Measurements from ENCODE around the gene GRID1.

DNA sequence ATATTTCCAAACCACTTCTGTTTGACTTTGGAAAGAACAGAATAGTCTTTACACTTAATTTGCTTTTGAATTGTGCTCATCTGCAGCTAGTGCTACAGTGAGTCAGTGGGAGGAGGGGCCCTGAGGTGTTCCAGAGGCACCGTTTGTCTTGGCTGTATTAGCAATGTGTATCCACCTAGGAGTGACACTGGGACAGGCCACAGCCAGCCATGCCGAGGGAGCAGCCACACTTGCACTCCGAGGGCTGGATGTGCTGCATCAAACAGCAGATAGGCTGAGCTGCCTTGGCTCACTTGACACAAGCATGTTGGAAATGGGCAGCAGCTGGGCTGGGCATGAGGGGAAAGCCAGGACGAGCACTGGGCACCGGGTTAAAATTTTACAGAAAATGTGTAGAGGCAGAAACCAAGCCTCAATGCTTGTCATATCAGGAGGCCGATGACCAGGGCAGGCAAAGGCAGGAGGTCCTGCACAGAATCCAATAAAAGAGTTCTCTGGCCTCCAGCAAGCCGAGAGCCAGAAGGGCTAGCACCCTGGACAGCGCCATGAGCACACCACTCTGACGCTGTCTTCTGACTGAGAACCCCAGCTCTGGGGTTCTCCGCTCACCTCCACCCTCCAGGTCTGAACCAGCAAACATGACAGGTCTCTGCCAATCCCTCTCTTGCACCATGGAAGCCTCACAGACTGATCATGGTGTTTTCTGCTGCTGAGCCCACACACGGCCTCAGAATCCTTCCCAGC, 163.3 kb downstream of the GRID1 start:
- TF ChIP-seq, protein P1, sequence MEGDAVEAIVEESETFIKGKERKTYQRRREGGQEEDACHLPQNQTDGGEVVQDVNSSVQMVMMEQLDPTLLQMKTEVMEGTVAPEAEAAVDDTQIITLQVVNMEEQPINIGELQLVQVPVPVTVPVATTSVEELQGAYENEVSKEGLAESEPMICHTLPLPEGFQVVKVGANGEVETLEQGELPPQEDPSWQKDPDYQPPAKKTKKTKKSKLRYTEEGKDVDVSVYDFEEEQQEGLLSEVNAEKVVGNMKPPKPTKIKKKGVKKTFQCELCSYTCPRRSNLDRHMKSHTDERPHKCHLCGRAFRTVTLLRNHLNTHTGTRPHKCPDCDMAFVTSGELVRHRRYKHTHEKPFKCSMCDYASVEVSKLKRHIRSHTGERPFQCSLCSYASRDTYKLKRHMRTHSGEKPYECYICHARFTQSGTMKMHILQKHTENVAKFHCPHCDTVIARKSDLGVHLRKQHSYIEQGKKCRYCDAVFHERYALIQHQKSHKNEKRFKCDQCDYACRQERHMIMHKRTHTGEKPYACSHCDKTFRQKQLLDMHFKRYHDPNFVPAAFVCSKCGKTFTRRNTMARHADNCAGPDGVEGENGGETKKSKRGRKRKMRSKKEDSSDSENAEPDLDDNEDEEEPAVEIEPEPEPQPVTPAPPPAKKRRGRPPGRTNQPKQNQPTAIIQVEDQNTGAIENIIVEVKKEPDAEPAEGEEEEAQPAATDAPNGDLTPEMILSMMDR (IDR thresholded peaks at IDR 0.05): no peak
- TF ChIP-seq POLR2A (IDR thresholded peaks at IDR 0.05): no peak
- no peak for TF ChIP-seq POLR2AphosphoS5 (IDR thresholded peaks at IDR 0.05)

All from breast epithelium (tissue), 3 donors.